ENCODE data around the gene NUP133.
"Not testable (repeated sequence)": the region's sequence is repeated elsewhere in the genome, so short reads cannot be mapped to it uniquely, and the experiment has no call there.

Gene NUP133

GRCh38 chr1:229420224-229420623, 87.9 kb downstream of the NUP133 start:
- ChIA-PET POLR2A (no interaction called here), CTCF (interaction anchor here (0.7 to 1.5 kb wide), 5 partner anchors 9 to 161 kb away, joined by 3 to 8 read pairs (median 4); no protein-coding TSS in a partner anchor)
- Histone ChIP-seq H3K36me3 (ENCODE audit: control insufficient read depth in 2 of 2, insufficient read depth in 1 of 2, low read length in 2 of 2) (no peaks in the 10 kb centered on the region), H3K4me1 (ENCODE audit: control insufficient read depth, insufficient read depth, low read length) (no peaks in the 10 kb centered on the region), H3K27ac (ENCODE audit: extremely low read depth, low read depth, low read length) (no peak overlapping the region), H3K9me3 (ENCODE audit: control insufficient read depth, insufficient read depth, low read depth, low read length) (peaks cover 2% of the 10 kb centered on the region; the same call in 1 of the 2 replicates), H3K4me3 (ENCODE audit: low read depth, low read length) (no peak overlapping the region)
- TF ChIP-seq ZBTB6 (tag by site-specific recombination; IDR thresholded peaks at IDR 0.05) (no peak), ZNF600 (tag by site-specific recombination; IDR thresholded peaks at IDR 0.05) (0 out of 2 replicates have a peak, but pooled peaks have one; percentile 26)

- H3K4me3 ChIP-seq (ENCODE audit: low read depth, low read length); H3K36me3 ChIP-seq (ENCODE audit: control insufficient read depth in 2 of 2, insufficient read depth in 1 of 2, low read length in 2 of 2); POLR2A ChIA-PET; H3K27ac ChIP-seq (ENCODE audit: extremely low read depth, low read depth, low read length); H3K4me1 ChIP-seq (ENCODE audit: control insufficient read depth, insufficient read depth, low read length); H3K9me3 ChIP-seq (ENCODE audit: control insufficient read depth, insufficient read depth, low read depth, low read length): not testable (repeated sequence)
- CTCF ChIA-PET: interaction anchor here (1.3 kb wide), 1 partner anchor 12 kb away, joined by 4 read pairs; no protein-coding TSS in a partner anchor
Measured at GRCh38 chr1:229418586-229418985, 89.6 kb downstream of the NUP133 start.

GRCh38 chr1:229412810-229413209, 95.3 kb downstream of the NUP133 start:
- peak; percentile 95 for TF ChIP-seq PRDM1 (tag by site-specific recombination; IDR thresholded peaks at IDR 0.05)
- H3K4me3 ChIP-seq (ENCODE audit: low read depth, low read length); H3K9me3 ChIP-seq (ENCODE audit: control insufficient read depth, insufficient read depth, low read depth, low read length); H3K36me3 ChIP-seq (ENCODE audit: control insufficient read depth in 2 of 2, insufficient read depth in 1 of 2, low read length in 2 of 2); POLR2A ChIA-PET; H3K27ac ChIP-seq (ENCODE audit: extremely low read depth, low read depth, low read length): not testable (repeated sequence)
- peaks cover 14% of the 10 kb centered on the region for H3K4me1 ChIP-seq (ENCODE audit: control insufficient read depth, insufficient read depth, low read length)
- CTCF ChIA-PET: interaction anchor here (1.5 kb wide), 1 partner anchor 10 kb away, joined by 4 read pairs; no protein-coding TSS in a partner anchor

GRCh38 chr1:229412056-229412455, 96.1 kb downstream of the NUP133 start:
- H3K27ac ChIP-seq (ENCODE audit: extremely low read depth, low read depth, low read length): no peak overlapping the region
- CTCF ChIA-PET: interaction anchor here (1.5 kb wide), 1 partner anchor 10 kb away, joined by 4 read pairs; no protein-coding TSS in a partner anchor
- H3K4me1 ChIP-seq (ENCODE audit: control insufficient read depth, insufficient read depth, low read length): peaks cover 14% of the 10 kb centered on the region
- H3K4me3 ChIP-seq (ENCODE audit: low read depth, low read length): no peak overlapping the region
- H3K36me3 ChIP-seq (ENCODE audit: control insufficient read depth in 2 of 2, insufficient read depth in 1 of 2, low read length in 2 of 2): no peaks in the 10 kb centered on the region
- POLR2A ChIA-PET: no interaction called here
- H3K9me3 ChIP-seq (ENCODE audit: control insufficient read depth, insufficient read depth, low read depth, low read length): no peaks in the 10 kb centered on the region
- TF ChIP-seq HOXA7 (CRISPR knock-in tag; IDR thresholded peaks at IDR 0.05; ENCODE audit: borderline replicate concordance): no peak
- TF ChIP-seq ZNF324 (tag by site-specific recombination; IDR thresholded peaks at IDR 0.05): no peak
- TF ChIP-seq ZNF600 (tag by site-specific recombination; IDR thresholded peaks at IDR 0.05): peak; percentile 34; the same call in 1 of the 2 replicates

- ChIA-PET CTCF (interaction anchor here (1.1 to 1.5 kb wide), 2 partner anchors 11 to 153 kb away, joined by 3 to 4 read pairs; no protein-coding TSS in a partner anchor), POLR2A (interaction anchor here (1.1 kb wide), 2 partner anchors 19 to 96 kb away, joined by 3 read pairs; partner anchors contain the start of gene NUP133)
- no peak for TF ChIP-seq ZNF621 (tag by site-specific recombination; IDR thresholded peaks at IDR 0.05)
- TF ChIP-seq ZNF366 (tag by site-specific recombination; conservative IDR thresholded peaks at IDR 0.05): no peak
- no peak for TF ChIP-seq ZNF645 (tag by site-specific recombination; IDR thresholded peaks at IDR 0.05)
- TF ChIP-seq ZNF211 (tag by site-specific recombination; IDR thresholded peaks at IDR 0.05; ENCODE audit: low read depth): no peak
- no peak for TF ChIP-seq ZNF529 (tag by site-specific recombination; IDR thresholded peaks at IDR 0.05; ENCODE audit: insufficient replicate concordance)
- TF ChIP-seq AEBP2 (tag by site-specific recombination; IDR thresholded peaks at IDR 0.05; ENCODE audit: borderline replicate concordance): no peak
- no peak for TF ChIP-seq ATF2 (tag by site-specific recombination; IDR thresholded peaks at IDR 0.05; ENCODE audit: low read depth)
- Histone ChIP-seq H3K4me3 (ENCODE audit: low read depth, low read length) (no peak overlapping the region), H3K9me3 (ENCODE audit: control insufficient read depth, insufficient read depth, low read depth, low read length) (no peaks in the 10 kb centered on the region), H3K4me1 (ENCODE audit: control insufficient read depth, insufficient read depth, low read length) (peaks cover 14% of the 10 kb centered on the region), H3K36me3 (ENCODE audit: control insufficient read depth in 2 of 2, insufficient read depth in 1 of 2, low read length in 2 of 2) (no peaks in the 10 kb centered on the region), H3K27ac (ENCODE audit: extremely low read depth, low read depth, low read length) (no peak overlapping the region)
Measured at GRCh38 chr1:229411434-229412055, 96.6 kb downstream of the NUP133 start.
